ENCODE measurements around the gene C6orf141. TPM values are rescaled to one million over a fixed set of nuclear protein-coding genes. Genes with fewer than 3 reads are reported as not detected.

Gene C6orf141
- total RNA-seq, 1 experiment from 2014 or later = 31.6 TPM

GRCh38 chr6:49552596-49552995 is 2.1 kb downstream of the C6orf141 start:
- no peak for ATAC-seq
- Histone ChIP-seq H3K27me3 (ENCODE audit: insufficient read depth, low read length) (no peaks in the 10 kb centered on the region), H3K79me2 (ENCODE audit: insufficient read depth, low read length) (peaks cover 32% of the 10 kb centered on the region), H3K4me3 (replicated peaks in 1 of 2; ENCODE audit: low read depth in 1 of 2, low read length in 2 of 2) (peak overlapping the region in 1 of 2 experiments; percentile 0; a peak in 1 of 4 replicates), H3K9me2 (ENCODE audit: insufficient read depth) (no peaks in the 10 kb centered on the region), H3K36me3 (ENCODE audit: control insufficient read depth in 1 of 2, insufficient read depth in 2 of 2, low read length in 2 of 2) (no peaks in the 10 kb centered on the region), H4K20me1 (ENCODE audit: insufficient read depth) (no peaks in the 10 kb centered on the region), H3K9me3 (ENCODE audit: control insufficient read depth in 1 of 2, insufficient read depth in 1 of 2, low read depth in 1 of 2, low read length in 2 of 2) (no peaks in the 10 kb centered on the region), H3K4me1 (ENCODE audit: control insufficient read depth in 1 of 2, insufficient read depth in 2 of 2, low read length in 2 of 2) (peaks cover 60 to 84% of the 10 kb centered on the region in 2 experiments), H2AFZ (ENCODE audit: low read depth, low read length, poor library complexity, severe bottlenecking) (no peak overlapping the region), H3K9ac (ENCODE audit: low read length) (0 out of 2 replicates have a peak overlapping the region, but pooled peaks have one; percentile 17), H3K27ac (ENCODE audit: low read depth, low read length) (peak overlapping the region; percentile 74), H3K4me2 (ENCODE audit: low read length) (peak overlapping the region; percentile 98)
- DNase-seq (ENCODE audit: low read depth, low spot score) = no peak
- POLR2A ChIA-PET = interaction anchor here (1.1 to 2.4 kb wide), 2 partner anchors 11 to 21 kb away, joined by 3 to 6 read pairs; no protein-coding TSS in a partner anchor
- intact Hi-C loops (cut with micrococcal nuclease) = no loop called here
- TF ChIP-seq FOSL1 (IDR thresholded peaks at IDR 0.05; ENCODE audit: low read depth) (no peak), POLR2A (IDR thresholded peaks at IDR 0.05; ENCODE audit: borderline replicate concordance, extremely low read depth, insufficient read depth, insufficient read length) (no peak), SP1 (IDR thresholded peaks at IDR 0.05; ENCODE audit: low read depth) (no peak)
- no TSS peak for BruUV-seq (replicated peaks)
- CTCF ChIA-PET = interaction anchor here (0.9 to 1.8 kb wide), 2 partner anchors 9 to 20 kb away, joined by 3 to 13 read pairs; no protein-coding TSS in a partner anchor
- RAD21 ChIA-PET (ENCODE audit: low non-redundant PET in 1 of 2, low total read pairs in 2 of 2, uncharacterized antibody in 2 of 2, unreplicated experiment in 2 of 2) = no interaction called here

GRCh38 chr6:49553384-49553783 is 2.9 kb downstream of the C6orf141 start:
- DNase-seq (ENCODE audit: low read depth, low spot score) (peak; percentile 63), ATAC-seq (no peak)
- ChIA-PET CTCF (interaction anchor here (0.9 to 1.8 kb wide), 4 partner anchors 12 to 100 kb away, joined by 3 to 13 read pairs (median 5); no protein-coding TSS in a partner anchor), POLR2A (interaction anchor here (0.6 to 1.2 kb wide), 5 partner anchors 8 to 21 kb away, joined by 3 read pairs; no protein-coding TSS in a partner anchor), RAD21 (ENCODE audit: low non-redundant PET in 1 of 2, low total read pairs in 2 of 2, uncharacterized antibody in 2 of 2, unreplicated experiment in 2 of 2) (no interaction called here)
- no peak overlapping the region for H3K4me3 ChIP-seq (replicated peaks in 1 of 2; ENCODE audit: low read depth in 1 of 2, low read length in 2 of 2)
- no TSS peak for BruUV-seq (replicated peaks)
- intact Hi-C loops (cut with micrococcal nuclease) = no loop called here
- H3K9ac ChIP-seq (ENCODE audit: low read length) = peak overlapping the region; percentile 17; the same call in 1 of the 2 replicates
- H2AFZ ChIP-seq (ENCODE audit: low read depth, low read length, poor library complexity, severe bottlenecking) = no peak overlapping the region
- H3K79me2 ChIP-seq (ENCODE audit: insufficient read depth, low read length) = peaks cover 32% of the 10 kb centered on the region
- H3K9me3 ChIP-seq (ENCODE audit: control insufficient read depth in 1 of 2, insufficient read depth in 1 of 2, low read depth in 1 of 2, low read length in 2 of 2) = no peaks in the 10 kb centered on the region
- H3K9me2 ChIP-seq (ENCODE audit: insufficient read depth) = no peaks in the 10 kb centered on the region
- peak overlapping the region; percentile 74 for H3K27ac ChIP-seq (ENCODE audit: low read depth, low read length)
- no peaks in the 10 kb centered on the region for H3K36me3 ChIP-seq (ENCODE audit: control insufficient read depth in 1 of 2, insufficient read depth in 2 of 2, low read length in 2 of 2)
- H4K20me1 ChIP-seq (ENCODE audit: insufficient read depth) = no peaks in the 10 kb centered on the region
- H3K4me2 ChIP-seq (ENCODE audit: low read length) = peak overlapping the region; percentile 98
- H3K27me3 ChIP-seq (ENCODE audit: insufficient read depth, low read length) = no peaks in the 10 kb centered on the region
- peaks cover 59 to 84% of the 10 kb centered on the region in 2 experiments for H3K4me1 ChIP-seq (ENCODE audit: control insufficient read depth in 1 of 2, insufficient read depth in 2 of 2, low read length in 2 of 2)
- TF ChIP-seq JUND (IDR thresholded peaks at IDR 0.05) = peak; percentile 79
- TF ChIP-seq SRF (IDR thresholded peaks at IDR 0.05; ENCODE audit: low read depth) = peak; percentile 92
- no peak for TF ChIP-seq REST (IDR thresholded peaks at IDR 0.05; ENCODE audit: low read depth)
- TF ChIP-seq MAX (IDR thresholded peaks at IDR 0.05) = no peak
- no peak for TF ChIP-seq ZNF274 (IDR thresholded peaks at IDR 0.05; ENCODE audit: low read depth, low read length)
- TF ChIP-seq FOSL1 (IDR thresholded peaks at IDR 0.05; ENCODE audit: low read depth) = peak; percentile 82
- TF ChIP-seq ATF3 (IDR thresholded peaks at IDR 0.05) = no peak
- no peak for TF ChIP-seq EZH2phosphoT487 (IDR thresholded peaks at IDR 0.05; ENCODE audit: borderline replicate concordance)
- no peak for TF ChIP-seq SIN3A (IDR thresholded peaks at IDR 0.05; ENCODE audit: low read depth)
- 0 out of 2 replicates have a peak, but pooled peaks have one; percentile 14 for TF ChIP-seq CBX3 (IDR thresholded peaks at IDR 0.05; ENCODE audit: low read depth)
- no peak for TF ChIP-seq POLR2A (IDR thresholded peaks at IDR 0.05; ENCODE audit: borderline replicate concordance, extremely low read depth, insufficient read depth, insufficient read length)
- TF ChIP-seq EGR1 (IDR thresholded peaks at IDR 0.05; ENCODE audit: low read depth) = no peak
- TF ChIP-seq TCF7L2 (IDR thresholded peaks at IDR 0.05; ENCODE audit: borderline replicate concordance, extremely low read depth, insufficient read depth, insufficient read length) = no peak
- no peak for TF ChIP-seq ZFX (IDR thresholded peaks at IDR 0.05)
- peak; percentile 62 for TF ChIP-seq SP1 (IDR thresholded peaks at IDR 0.05; ENCODE audit: low read depth)

Measured in HCT116 (cell line).